ENCODE data around the gene TAF7L. TPM values are rescaled to one million over a fixed set of nuclear protein-coding genes. Genes with fewer than 3 reads are reported as not detected.

The TAF7L gene
- total RNA-seq, 1 experiment from 2014 or later: not detected

DNA sequence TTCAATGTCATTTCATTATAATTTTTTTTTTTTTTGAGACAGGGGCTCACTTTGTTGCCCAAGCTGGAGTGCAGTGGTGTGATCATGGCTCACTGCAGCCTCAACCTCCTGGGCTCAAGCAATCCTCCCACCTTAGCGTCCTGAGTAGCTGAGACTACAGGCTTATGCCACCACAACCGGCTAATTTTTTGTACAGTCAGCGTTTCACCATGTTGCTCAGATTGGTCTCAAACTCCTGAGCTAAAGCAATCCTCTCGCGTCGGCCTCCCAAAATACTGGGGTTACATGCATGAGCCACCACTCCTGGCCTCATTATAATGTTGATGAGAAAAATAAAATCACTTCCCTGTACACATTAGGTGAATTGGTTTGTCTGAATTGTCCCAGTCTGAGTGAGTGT is 16.9 kb downstream of the TAF7L start:
- Histone ChIP-seq H4K20me1 (ENCODE audit: insufficient read depth, low read depth, low read length) (no peaks in the 10 kb centered on the region), H3K9me3 (ENCODE audit: low read length) (no peaks in the 10 kb centered on the region), H3K4me3 (ENCODE audit: low read length) (no peak overlapping the region), H3K4me1 (ENCODE audit: low read length) (no peaks in the 10 kb centered on the region), H3K27ac (ENCODE audit: low read length) (no peak overlapping the region), H3K4me2 (ENCODE audit: low read depth, low read length, poor library complexity, severe bottlenecking) (no peak overlapping the region), H3K27me3 (ENCODE audit: low read length) (no peaks in the 10 kb centered on the region), H3K79me2 (ENCODE audit: low read length) (no peaks in the 10 kb centered on the region), H2AFZ (ENCODE audit: low read length) (no peak overlapping the region), H3K9ac (ENCODE audit: low read length) (no peak overlapping the region), H3K9me2 (replicated peaks; ENCODE audit: insufficient read depth, low read length) (no peaks in the 10 kb centered on the region), H3K36me3 (ENCODE audit: insufficient read depth, low read length) (no peaks in the 10 kb centered on the region)
- DNase-seq: no peak

DNA sequence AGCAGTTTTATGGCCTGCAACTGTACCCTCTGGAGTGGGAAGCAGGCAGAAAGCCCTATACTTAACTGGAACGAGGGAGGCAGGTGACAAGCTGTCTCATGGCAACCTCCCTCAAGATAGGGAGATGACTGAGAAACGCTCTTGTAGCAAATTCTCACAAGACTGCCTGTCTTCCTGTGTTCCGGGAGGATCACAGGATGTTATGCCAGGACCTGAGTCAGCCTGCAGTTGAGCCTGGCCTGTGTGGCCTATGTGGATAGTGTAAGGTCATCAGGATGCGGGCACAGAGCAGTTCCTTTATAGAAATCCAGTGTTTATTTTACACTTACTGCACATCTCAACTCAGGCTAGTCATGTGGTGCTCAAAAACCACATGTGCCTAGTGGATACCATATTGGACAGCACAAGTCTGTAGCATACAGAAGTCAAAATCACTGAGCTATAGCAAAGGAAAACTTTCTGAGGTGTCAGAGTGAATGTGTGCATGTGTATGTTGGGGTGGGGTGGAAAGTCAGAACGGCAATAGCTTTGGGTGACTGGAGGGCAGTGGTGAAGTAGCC is 25.2 kb downstream of the TAF7L start:
- no peaks in the 10 kb centered on the region for H3K9me2 ChIP-seq (replicated peaks; ENCODE audit: insufficient read depth, low read length)
- H3K4me1 ChIP-seq (ENCODE audit: low read length): no peaks in the 10 kb centered on the region
- H4K20me1 ChIP-seq (ENCODE audit: insufficient read depth, low read depth, low read length): no peaks in the 10 kb centered on the region
- H3K27me3 ChIP-seq (ENCODE audit: low read length): no peaks in the 10 kb centered on the region
- no peaks in the 10 kb centered on the region for H3K36me3 ChIP-seq (ENCODE audit: insufficient read depth, low read length)
- H3K4me2 ChIP-seq (ENCODE audit: low read depth, low read length, poor library complexity, severe bottlenecking): no peak overlapping the region
- H3K9me3 ChIP-seq (ENCODE audit: low read length): no peaks in the 10 kb centered on the region
- no peak overlapping the region for H2AFZ ChIP-seq (ENCODE audit: low read length)
- H3K27ac ChIP-seq (ENCODE audit: low read length): no peak overlapping the region
- H3K79me2 ChIP-seq (ENCODE audit: low read length): no peaks in the 10 kb centered on the region
- DNase-seq: no peak
- no peak overlapping the region for H3K9ac ChIP-seq (ENCODE audit: low read length)
- H3K4me3 ChIP-seq (ENCODE audit: low read length): no peak overlapping the region

DNA sequence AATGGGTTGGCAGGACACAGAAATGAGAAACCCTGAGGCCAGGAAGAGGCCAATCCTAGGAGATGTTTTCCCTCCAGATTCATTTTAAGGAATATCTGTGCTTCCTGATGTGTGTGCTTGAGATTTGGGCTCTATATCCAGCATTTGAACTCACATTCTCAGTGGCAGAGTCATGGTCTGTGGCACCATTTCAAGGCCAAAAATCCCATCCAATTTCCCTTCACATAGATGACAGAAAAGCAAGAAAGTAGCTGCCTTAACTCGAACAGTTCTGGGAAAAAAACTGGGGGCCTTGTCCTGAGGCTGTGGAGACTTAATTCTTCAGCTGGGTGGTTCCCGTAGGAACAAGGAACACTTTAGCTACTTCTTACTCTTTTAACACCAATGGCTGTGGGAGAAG is 27.4 kb downstream of the TAF7L start:
- no peak for DNase-seq
- Histone ChIP-seq H4K20me1 (ENCODE audit: insufficient read depth, low read depth, low read length) (no peaks in the 10 kb centered on the region), H3K79me2 (ENCODE audit: low read length) (no peaks in the 10 kb centered on the region), H3K27ac (ENCODE audit: low read length) (no peak overlapping the region), H3K27me3 (ENCODE audit: low read length) (no peaks in the 10 kb centered on the region), H3K9ac (ENCODE audit: low read length) (no peak overlapping the region), H3K4me1 (ENCODE audit: low read length) (no peaks in the 10 kb centered on the region), H3K4me3 (ENCODE audit: low read length) (no peak overlapping the region), H3K9me2 (replicated peaks; ENCODE audit: insufficient read depth, low read length) (no peaks in the 10 kb centered on the region), H3K4me2 (ENCODE audit: low read depth, low read length, poor library complexity, severe bottlenecking) (no peak overlapping the region), H3K9me3 (ENCODE audit: low read length) (no peaks in the 10 kb centered on the region), H2AFZ (ENCODE audit: low read length) (no peak overlapping the region), H3K36me3 (ENCODE audit: insufficient read depth, low read length) (no peaks in the 10 kb centered on the region)

DNA sequence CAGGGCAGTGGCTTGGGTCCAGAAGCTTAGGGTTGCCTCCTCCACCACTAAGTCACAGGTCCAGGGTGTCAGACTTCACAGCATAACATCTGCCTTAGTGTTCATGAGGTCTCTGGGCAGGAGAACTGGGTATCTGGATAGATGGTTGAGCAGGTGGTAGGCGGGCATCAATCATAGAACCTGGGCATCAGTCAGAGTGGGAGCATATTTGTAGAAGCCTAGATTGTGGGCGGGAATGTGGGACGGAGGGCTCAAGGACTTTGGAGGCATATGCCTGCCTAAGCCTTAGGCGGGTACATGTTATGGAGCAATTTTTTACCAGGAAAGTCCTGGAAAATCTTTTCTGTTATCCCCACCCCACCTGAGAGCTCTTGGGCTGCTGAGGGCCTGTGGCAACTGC is 28.5 kb downstream of the TAF7L start:
- H4K20me1 ChIP-seq (ENCODE audit: insufficient read depth, low read depth, low read length): no peaks in the 10 kb centered on the region
- H3K9ac ChIP-seq (ENCODE audit: low read length): no peak overlapping the region
- no peak overlapping the region for H3K27ac ChIP-seq (ENCODE audit: low read length)
- no peaks in the 10 kb centered on the region for H3K36me3 ChIP-seq (ENCODE audit: insufficient read depth, low read length)
- no peaks in the 10 kb centered on the region for H3K4me1 ChIP-seq (ENCODE audit: low read length)
- H3K9me2 ChIP-seq (replicated peaks; ENCODE audit: insufficient read depth, low read length): no peaks in the 10 kb centered on the region
- no peaks in the 10 kb centered on the region for H3K27me3 ChIP-seq (ENCODE audit: low read length)
- no peak overlapping the region for H2AFZ ChIP-seq (ENCODE audit: low read length)
- no peak for DNase-seq
- H3K79me2 ChIP-seq (ENCODE audit: low read length): no peaks in the 10 kb centered on the region
- H3K4me2 ChIP-seq (ENCODE audit: low read depth, low read length, poor library complexity, severe bottlenecking): no peak overlapping the region
- H3K4me3 ChIP-seq (ENCODE audit: low read length): no peak overlapping the region
- no peaks in the 10 kb centered on the region for H3K9me3 ChIP-seq (ENCODE audit: low read length)

DNA sequence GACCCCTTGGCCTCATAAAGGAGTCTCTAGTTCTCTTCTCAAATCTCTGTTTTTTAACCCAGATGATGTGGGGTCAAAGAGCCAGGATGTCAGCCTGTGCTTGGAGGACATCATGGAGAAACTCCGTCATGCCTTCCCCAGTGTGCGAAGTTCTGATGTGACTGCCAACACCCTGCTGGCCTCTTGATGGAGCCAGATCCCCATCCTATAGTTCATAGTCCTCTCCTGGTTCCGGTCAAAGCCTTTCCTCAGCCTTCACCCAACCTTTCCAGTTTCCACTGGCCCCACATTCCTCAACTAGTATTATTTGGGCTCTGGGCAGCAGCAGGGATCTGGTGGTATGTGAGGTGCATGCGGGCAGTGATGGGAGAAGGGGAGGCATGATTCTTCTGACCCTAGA is 30.7 kb downstream of the TAF7L start:
- no peaks in the 10 kb centered on the region for H3K27me3 ChIP-seq (ENCODE audit: low read length)

DNA sequence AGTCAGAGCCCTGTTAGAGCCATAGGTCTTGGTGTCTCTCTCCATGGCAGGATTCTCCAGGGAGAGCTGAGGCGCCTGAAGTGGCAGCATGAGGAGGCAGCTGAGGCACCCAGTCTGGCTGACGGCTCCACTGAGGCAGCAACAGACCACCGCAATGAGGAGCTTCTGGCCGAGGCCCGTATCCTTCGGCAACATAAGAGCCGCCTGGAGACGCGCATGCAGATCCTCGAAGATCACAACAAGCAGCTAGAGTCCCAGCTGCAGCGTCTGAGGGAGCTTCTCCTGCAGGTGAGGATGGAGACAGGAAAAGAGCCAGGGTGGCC is 32.9 kb downstream of the TAF7L start:
- Histone ChIP-seq H3K9me3 (ENCODE audit: low read length) (no peaks in the 10 kb centered on the region), H3K4me1 (ENCODE audit: low read length) (no peaks in the 10 kb centered on the region), H3K79me2 (ENCODE audit: low read length) (no peaks in the 10 kb centered on the region), H3K9me2 (replicated peaks; ENCODE audit: insufficient read depth, low read length) (no peaks in the 10 kb centered on the region), H3K36me3 (ENCODE audit: insufficient read depth, low read length) (no peaks in the 10 kb centered on the region), H3K4me2 (ENCODE audit: low read depth, low read length, poor library complexity, severe bottlenecking) (no peak overlapping the region), H2AFZ (ENCODE audit: low read length) (no peak overlapping the region), H3K27me3 (ENCODE audit: low read length) (no peaks in the 10 kb centered on the region), H4K20me1 (ENCODE audit: insufficient read depth, low read depth, low read length) (no peaks in the 10 kb centered on the region), H3K27ac (ENCODE audit: low read length) (no peak overlapping the region), H3K9ac (ENCODE audit: low read length) (no peak overlapping the region), H3K4me3 (ENCODE audit: low read length) (no peak overlapping the region)
- DNase-seq: no peak

More for the DNA sequence above, 30.7 kb downstream of the TAF7L start:
- Histone ChIP-seq H4K20me1 (ENCODE audit: insufficient read depth, low read depth, low read length) (no peaks in the 10 kb centered on the region), H3K4me1 (ENCODE audit: low read length) (no peaks in the 10 kb centered on the region), H3K9ac (ENCODE audit: low read length) (no peak overlapping the region), H2AFZ (ENCODE audit: low read length) (no peak overlapping the region), H3K4me3 (ENCODE audit: low read length) (no peak overlapping the region), H3K9me2 (replicated peaks; ENCODE audit: insufficient read depth, low read length) (no peaks in the 10 kb centered on the region), H3K4me2 (ENCODE audit: low read depth, low read length, poor library complexity, severe bottlenecking) (no peak overlapping the region), H3K79me2 (ENCODE audit: low read length) (no peaks in the 10 kb centered on the region), H3K9me3 (ENCODE audit: low read length) (no peaks in the 10 kb centered on the region), H3K27ac (ENCODE audit: low read length) (no peak overlapping the region), H3K36me3 (ENCODE audit: insufficient read depth, low read length) (no peaks in the 10 kb centered on the region)
- peak; percentile 52 for DNase-seq

DNA sequence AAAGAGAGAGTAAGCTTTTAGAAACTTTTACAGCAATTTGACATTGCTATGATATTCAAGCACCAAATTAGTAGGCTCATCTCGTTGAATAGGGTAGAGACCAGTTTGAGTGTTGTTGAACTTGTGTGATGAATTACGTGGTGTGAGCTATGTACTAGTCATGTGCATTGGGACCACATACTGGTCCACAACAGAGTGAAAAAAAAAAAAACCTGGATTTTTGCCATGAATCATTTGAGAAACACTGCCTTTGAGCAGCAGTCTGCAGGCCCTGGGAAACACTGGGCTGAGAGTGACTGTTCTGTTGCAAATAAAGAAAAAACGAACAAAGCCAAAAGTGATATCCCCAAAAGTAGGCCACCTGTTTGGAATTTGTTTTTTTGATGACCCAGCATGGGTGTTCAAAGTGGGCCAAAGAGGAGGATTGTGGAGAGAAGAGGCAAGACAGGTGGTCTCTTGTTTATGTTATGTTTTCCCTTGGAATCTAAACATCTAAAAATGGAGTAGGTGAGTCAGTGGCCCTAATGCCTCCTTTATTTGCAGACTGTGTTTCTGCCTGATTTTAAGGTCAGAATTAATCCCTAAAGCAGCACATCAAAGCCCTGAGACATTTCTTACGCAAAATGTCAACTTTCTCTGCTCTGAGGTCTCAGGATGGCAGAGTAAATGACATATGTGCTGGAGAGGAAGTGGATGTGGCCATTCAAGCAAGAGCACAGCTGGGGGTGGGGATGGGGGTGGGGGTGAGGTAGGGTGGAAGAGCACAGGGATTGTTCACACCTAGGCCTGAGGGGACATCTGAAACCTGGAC is 33.5 kb downstream of the TAF7L start:
- no peak for DNase-seq
- Histone ChIP-seq H3K79me2 (ENCODE audit: low read length) (no peaks in the 10 kb centered on the region), H3K27ac (ENCODE audit: low read length) (no peak overlapping the region), H3K9me3 (ENCODE audit: low read length) (no peaks in the 10 kb centered on the region), H2AFZ (ENCODE audit: low read length) (no peak overlapping the region), H3K9me2 (replicated peaks; ENCODE audit: insufficient read depth, low read length) (no peaks in the 10 kb centered on the region), H4K20me1 (ENCODE audit: insufficient read depth, low read depth, low read length) (no peaks in the 10 kb centered on the region), H3K36me3 (ENCODE audit: insufficient read depth, low read length) (no peaks in the 10 kb centered on the region), H3K4me1 (ENCODE audit: low read length) (no peaks in the 10 kb centered on the region), H3K9ac (ENCODE audit: low read length) (no peak overlapping the region), H3K4me3 (ENCODE audit: low read length) (no peak overlapping the region), H3K4me2 (ENCODE audit: low read depth, low read length, poor library complexity, severe bottlenecking) (no peak overlapping the region), H3K27me3 (ENCODE audit: low read length) (no peaks in the 10 kb centered on the region)

DNA sequence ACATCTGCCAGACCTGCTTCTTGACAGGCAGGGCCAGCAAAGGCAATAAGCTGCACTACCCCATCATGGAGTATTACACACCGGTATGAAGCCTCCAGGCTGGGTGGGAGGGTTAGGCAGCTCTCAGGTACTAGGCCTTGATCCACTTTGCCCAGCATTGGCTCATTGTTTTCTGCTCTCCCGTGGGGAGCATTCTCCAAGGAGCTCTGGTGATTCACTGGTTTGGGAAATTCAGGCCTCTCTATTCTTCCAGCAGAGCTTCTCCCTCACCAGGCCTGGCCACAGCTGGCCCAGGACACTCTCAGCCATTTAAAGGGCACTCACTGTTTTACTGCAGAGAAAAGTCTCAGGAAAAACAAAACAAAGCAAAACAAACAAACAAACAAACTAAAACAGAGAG is 38.5 kb downstream of the TAF7L start:
- Histone ChIP-seq H3K36me3 (ENCODE audit: insufficient read depth, low read length) (no peaks in the 10 kb centered on the region), H3K9ac (ENCODE audit: low read length) (no peak overlapping the region), H3K4me3 (ENCODE audit: low read length) (no peak overlapping the region), H3K79me2 (ENCODE audit: low read length) (no peaks in the 10 kb centered on the region), H4K20me1 (ENCODE audit: insufficient read depth, low read depth, low read length) (no peaks in the 10 kb centered on the region), H3K27ac (ENCODE audit: low read length) (no peak overlapping the region), H3K9me2 (replicated peaks; ENCODE audit: insufficient read depth, low read length) (no peaks in the 10 kb centered on the region), H3K4me2 (ENCODE audit: low read depth, low read length, poor library complexity, severe bottlenecking) (no peak overlapping the region), H2AFZ (ENCODE audit: low read length) (no peak overlapping the region), H3K27me3 (ENCODE audit: low read length) (no peaks in the 10 kb centered on the region), H3K4me1 (ENCODE audit: low read length) (no peaks in the 10 kb centered on the region), H3K9me3 (ENCODE audit: low read length) (no peaks in the 10 kb centered on the region)
- DNase-seq: no peak

Data from Karpas-422 (cell line).